Peyer's patch (tissue), 4 donors: ENCODE data around the gene MAML2.

Experiments
- POLR2A ChIP-seq, 2 donors: fragments of 450-650 bp; IDR thresholded peaks; one replicate each; pipeline ENCODE4 v1.5.1; 2017; ENCODE audit warnings: antibody characterized with exemption in 2 of 2, mild to moderate bottlenecking in 2 of 2, moderate library complexity in 2 of 2
- TF ChIP-seq, protein P1 (sequence below), 6 experiments: fragments of 450-650 bp in 4 of 6; fragments of 200-600 bp in 2 of 6; sonication (generic) in 1 of 6; IDR thresholded peaks; one replicate each; pipeline ENCODE4 v1.5.1; 2017 to 2019; ENCODE audit warnings: antibody characterized with exemption in 6 of 6, mild to moderate bottlenecking in 3 of 6, moderate library complexity in 1 of 6

DNA sequence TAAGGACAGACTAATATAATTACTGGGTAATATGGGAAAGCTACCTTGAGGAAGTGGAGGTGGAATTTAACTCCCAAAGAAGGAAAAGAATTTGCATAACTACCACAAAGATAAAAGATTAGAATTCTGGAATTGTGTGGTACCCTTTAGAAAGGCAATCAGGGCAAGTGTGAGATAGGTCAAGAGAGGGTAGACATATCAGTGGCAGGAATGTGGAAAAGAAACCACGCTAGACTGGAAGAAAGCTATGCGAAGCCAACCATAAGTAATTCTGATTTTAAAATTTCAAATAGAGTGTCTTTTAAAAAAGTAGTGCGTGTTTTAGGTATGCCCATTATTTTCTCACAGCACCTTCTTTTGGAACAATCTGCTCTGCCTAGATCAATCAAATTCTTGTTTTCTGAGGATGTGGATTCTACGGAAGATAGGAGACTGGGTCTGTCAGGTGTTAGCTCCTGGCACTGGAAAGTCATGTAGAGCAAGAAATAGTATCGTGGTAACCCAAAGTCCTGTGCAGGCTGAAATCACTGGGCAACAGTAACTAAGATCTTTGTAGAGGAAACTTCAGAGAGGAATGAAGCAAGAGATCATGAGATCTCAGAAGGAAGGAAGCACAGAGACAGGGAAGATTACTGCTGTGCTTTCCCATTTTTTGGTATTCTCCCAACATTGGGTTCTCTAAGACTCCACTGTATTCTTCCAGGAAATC is 307.8 kb downstream of the MAML2 start:
- no peak for TF ChIP-seq POLR2A (IDR thresholded peaks at IDR 0.05)
- TF ChIP-seq, protein P1, sequence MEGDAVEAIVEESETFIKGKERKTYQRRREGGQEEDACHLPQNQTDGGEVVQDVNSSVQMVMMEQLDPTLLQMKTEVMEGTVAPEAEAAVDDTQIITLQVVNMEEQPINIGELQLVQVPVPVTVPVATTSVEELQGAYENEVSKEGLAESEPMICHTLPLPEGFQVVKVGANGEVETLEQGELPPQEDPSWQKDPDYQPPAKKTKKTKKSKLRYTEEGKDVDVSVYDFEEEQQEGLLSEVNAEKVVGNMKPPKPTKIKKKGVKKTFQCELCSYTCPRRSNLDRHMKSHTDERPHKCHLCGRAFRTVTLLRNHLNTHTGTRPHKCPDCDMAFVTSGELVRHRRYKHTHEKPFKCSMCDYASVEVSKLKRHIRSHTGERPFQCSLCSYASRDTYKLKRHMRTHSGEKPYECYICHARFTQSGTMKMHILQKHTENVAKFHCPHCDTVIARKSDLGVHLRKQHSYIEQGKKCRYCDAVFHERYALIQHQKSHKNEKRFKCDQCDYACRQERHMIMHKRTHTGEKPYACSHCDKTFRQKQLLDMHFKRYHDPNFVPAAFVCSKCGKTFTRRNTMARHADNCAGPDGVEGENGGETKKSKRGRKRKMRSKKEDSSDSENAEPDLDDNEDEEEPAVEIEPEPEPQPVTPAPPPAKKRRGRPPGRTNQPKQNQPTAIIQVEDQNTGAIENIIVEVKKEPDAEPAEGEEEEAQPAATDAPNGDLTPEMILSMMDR (IDR thresholded peaks at IDR 0.05) = no peak
